ENCODE data around the gene CTXND1.

Gene CTXND1

GRCh38 chr15:80179025-80179759 is 72.8 kb downstream of the CTXND1 start:
- DNase-seq, result no peak

GRCh38 chr15:80177156-80177555 is 74.9 kb downstream of the CTXND1 start:
- DNase-seq, result no peak

GRCh38 chr15:80176443-80176842 is 75.6 kb downstream of the CTXND1 start:
- no peak for DNase-seq

GRCh38 chr15:80175436-80175835 is 76.6 kb downstream of the CTXND1 start:
- DNase-seq, result no peak

GRCh38 chr15:80174017-80174746 is 77.8 kb downstream of the CTXND1 start:
- DNase-seq, result no peak

- peak; percentile 0 for DNase-seq
These were observed 78.8 kb downstream of the CTXND1 start for GRCh38 chr15:80173022-80173759.

GRCh38 chr15:80172401-80172800 is 79.6 kb downstream of the CTXND1 start:
- no peak for DNase-seq

GRCh38 chr15:80171787-80172186 is 80.2 kb downstream of the CTXND1 start:
- no peak for DNase-seq

GRCh38 chr15:80170596-80170995 is 81.4 kb downstream of the CTXND1 start:
- DNase-seq, result no peak

- no peak for DNase-seq
These were observed 82.2 kb downstream of the CTXND1 start for GRCh38 chr15:80169768-80170357.

- no peak for DNase-seq
These were observed 83.6 kb downstream of the CTXND1 start for GRCh38 chr15:80168421-80168820.

GRCh38 chr15:80167936-80168335 is 84.1 kb downstream of the CTXND1 start:
- no peak for DNase-seq

- no peak for DNase-seq
These were observed 88.1 kb downstream of the CTXND1 start for GRCh38 chr15:80163897-80164296.

GRCh38 chr15:80163217-80163616 is 88.8 kb downstream of the CTXND1 start:
- no peak for DNase-seq

GRCh38 chr15:80162059-80162554 is 89.9 kb downstream of the CTXND1 start:
- no peak for DNase-seq

- no peak for DNase-seq
These were observed 90.5 kb downstream of the CTXND1 start for GRCh38 chr15:80161468-80162016.

GRCh38 chr15:80160570-80161156 is 91.3 kb downstream of the CTXND1 start:
- no peak for DNase-seq

GRCh38 chr15:80159811-80160569 is 92.0 kb downstream of the CTXND1 start:
- DNase-seq, result no peak

- no peak for DNase-seq
These were observed 92.7 kb downstream of the CTXND1 start for GRCh38 chr15:80159301-80159700.

- DNase-seq, result no peak
These were observed 94.8 kb downstream of the CTXND1 start for GRCh38 chr15:80157215-80157614.

- DNase-seq, result no peak
These were observed 95.8 kb downstream of the CTXND1 start for GRCh38 chr15:80156176-80156720.
